GM19397 (cell line): ENCODE data around the gene CDR2.
"Not testable (repeated sequence)": the region's sequence is repeated elsewhere in the genome, so short reads cannot be mapped to it uniquely, and the experiment has no call there.

ENCODE experiments used
- ATAC-seq: cut with Tn5 transposase; IDR thresholded peaks from one replicate; pipeline ENCODE4 v1.9.1; 2021; ENCODE audit warnings: mild to moderate bottlenecking, moderate library complexity; ENCODE audit not compliant: unreplicated experiment

Gene CDR2

GRCh38 chr16:22353191-22353919 lies 21.1 kb downstream of the CDR2 start:
- no peak for ATAC-seq

DNA sequence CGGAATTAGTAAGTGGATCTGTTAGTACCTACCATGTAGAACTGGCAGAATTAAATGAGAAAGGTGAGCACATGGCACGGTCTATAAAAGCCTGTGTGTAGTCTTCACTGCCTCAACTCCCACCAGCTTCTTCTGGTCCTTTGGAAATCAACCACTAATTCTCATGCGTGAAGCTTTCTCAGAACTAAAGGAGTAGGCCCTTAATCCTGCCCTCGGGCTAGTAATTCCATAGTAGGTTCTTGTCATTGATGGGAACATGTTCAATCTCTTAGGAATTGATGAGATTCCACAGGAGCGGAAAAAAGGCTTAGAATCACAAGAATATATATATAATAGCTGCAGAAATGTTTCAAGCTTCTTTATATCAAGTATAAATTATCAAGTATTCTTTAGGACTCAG lies 21.7 kb downstream of the CDR2 start:
- ATAC-seq, result no peak

DNA sequence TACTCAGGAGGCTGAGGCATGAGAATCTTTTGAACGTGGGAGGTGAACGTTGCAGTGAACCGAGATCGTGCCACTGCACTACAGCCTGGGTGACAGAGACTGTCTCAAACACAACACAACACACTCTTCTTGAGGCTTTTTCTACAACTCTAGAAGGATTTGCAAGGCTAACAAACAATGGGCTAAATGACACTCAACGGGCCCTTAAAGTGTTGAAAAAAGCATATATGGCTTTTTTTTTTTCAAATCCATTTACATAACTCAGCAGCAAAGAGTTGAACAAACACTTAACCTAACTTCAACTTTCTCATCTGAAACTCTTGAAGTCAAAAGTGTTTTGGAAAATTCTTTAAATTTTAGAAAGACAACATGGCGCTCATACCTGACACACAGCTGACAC lies 22.3 kb downstream of the CDR2 start:
- no peak for ATAC-seq

GRCh38 chr16:22351017-22351416 lies 23.4 kb downstream of the CDR2 start:
- ATAC-seq, result not testable (repeated sequence)

DNA sequence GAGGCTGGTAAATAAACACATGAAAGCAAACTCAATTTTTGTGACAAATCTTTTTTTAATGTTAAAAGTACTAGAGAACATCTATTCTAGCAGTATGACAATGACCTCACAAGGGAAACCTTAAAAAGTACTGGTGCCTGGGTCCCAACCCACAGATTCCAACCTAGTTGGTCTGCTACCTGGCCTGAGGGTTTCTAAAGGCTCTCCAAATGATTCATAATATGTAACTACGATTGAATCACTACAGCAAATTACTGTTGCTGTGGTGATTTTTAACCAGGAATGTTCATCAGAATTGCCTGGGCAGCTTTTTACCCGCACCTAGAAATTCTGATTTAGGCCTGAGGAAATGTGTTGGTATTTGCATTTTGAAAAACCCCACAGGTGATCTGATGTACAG lies 26.1 kb downstream of the CDR2 start:
- no peak for ATAC-seq

- no peak for ATAC-seq
Observed at GRCh38 chr16:22347100-22347820, 27.2 kb downstream of the CDR2 start.

- ATAC-seq, result no peak
Observed at GRCh38 chr16:22346483-22346882, 27.9 kb downstream of the CDR2 start.

DNA sequence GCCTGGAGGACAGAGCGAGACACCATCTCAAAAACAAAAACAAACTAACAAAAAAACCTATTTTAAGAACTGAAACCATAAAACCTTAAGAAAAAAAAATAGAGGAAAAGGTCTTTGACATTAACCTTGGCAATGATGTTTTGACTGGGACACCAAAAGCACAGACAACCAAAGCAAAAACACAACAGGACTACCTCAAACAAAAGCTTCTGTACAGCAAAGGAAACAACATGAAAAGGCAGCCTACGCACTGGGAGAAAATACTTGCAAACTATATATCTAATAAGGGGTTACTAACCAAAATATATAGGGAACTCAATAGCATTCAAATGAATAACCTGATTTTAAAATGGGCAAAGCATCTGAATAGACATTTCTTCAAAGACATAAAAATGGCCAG lies 32.3 kb downstream of the CDR2 start:
- no peak for ATAC-seq

DNA sequence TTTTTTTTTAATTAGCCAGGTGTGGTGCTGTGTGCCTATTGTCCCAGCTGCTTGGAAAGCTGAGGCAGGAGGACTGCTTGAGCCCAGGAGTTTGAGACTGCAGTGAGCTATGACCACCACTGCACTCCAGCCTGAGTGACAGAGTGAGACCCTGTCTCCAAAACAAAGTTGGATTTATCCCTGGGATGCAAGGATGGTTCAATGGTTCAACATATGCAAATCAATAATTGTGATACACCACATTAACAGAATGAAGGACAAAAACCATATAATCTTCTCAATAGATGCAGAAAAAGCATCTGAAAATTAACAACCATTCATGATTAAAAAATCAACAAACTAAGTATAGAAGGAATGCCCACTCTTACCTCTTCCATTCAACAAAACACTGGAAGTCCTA lies 33.5 kb downstream of the CDR2 start:
- ATAC-seq, result no peak

DNA sequence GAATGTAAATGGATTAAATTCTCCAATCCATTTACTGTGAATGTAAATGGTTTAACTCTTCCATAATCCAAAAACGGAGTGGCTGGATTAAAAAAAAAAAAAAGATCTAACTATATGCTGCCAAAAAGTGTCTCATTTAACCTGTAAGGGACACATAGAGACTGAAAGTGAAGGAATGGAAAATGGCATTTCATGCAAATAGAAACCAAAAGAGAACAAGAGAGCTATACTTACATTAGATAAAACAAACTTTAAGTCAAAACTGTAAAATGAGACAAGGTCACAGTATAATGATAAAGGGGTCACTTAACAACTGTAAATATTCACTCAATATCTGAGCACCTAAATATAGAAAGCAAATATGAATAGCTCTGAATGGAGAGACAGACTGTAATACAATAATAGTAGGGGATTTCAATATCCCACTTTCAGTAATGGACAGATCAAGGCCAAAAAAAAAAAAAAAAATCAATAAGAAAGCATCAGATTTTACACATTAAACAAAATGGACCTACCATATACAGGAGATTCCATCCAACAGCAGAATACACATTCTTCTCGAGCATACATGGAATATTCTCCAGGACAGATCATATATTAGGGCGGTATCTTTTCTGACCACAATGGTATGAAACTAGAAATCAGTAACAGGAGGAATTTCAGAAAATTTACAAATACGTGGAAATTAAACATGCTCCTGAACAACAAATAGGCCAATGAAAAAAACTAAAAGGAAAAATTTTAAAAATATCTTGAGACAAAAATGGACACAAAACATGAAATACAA lies 36.4 kb downstream of the CDR2 start:
- no peak for ATAC-seq

- no peak for ATAC-seq
Observed at GRCh38 chr16:22337045-22337444, 37.4 kb downstream of the CDR2 start.

DNA sequence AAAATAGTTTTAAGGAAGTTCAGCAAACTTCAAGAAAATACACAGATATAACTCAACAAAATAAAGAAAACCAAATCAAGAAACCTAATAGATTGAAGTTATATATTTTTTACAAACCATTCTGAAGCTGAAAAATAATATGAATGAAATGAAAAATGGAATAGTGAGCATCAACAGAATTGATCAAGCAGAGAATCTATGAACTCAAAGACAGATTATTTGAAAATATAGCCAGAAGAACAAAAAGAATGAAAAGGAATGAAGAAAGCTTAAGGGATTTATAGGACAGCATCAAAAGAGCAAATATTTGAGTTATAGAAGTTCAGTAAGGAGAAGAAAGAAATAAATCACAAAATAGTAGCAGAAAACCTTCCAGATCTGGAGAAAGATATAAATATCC lies 37.8 kb downstream of the CDR2 start:
- no peak for ATAC-seq

GRCh38 chr16:22335668-22336246 lies 38.7 kb downstream of the CDR2 start:
- no peak for ATAC-seq

GRCh38 chr16:22333457-22333994 lies 40.9 kb downstream of the CDR2 start:
- ATAC-seq, result no peak

DNA sequence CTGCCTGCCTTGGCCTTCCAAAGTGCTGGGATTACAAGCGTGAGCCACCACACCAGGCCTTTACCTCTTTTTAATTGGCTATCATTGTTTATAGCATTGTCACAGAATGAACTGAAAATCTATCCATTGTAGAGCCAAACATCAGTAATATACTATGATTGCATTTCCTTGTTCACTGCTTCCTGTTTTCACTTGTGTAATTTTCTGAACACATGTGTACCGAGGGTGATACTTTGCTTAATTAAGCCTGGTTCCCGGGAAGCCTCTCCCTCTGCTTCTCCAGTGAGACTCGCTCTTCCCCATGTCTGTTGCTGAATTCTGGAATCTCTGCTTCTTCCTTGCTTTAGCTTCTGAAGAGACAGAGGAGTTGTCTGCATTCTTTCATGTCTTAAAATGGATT lies 44.1 kb downstream of the CDR2 start:
- no peak for ATAC-seq

- ATAC-seq, result no peak
Observed at GRCh38 chr16:22329199-22329695, 45.2 kb downstream of the CDR2 start.

GRCh38 chr16:22328081-22328725 lies 46.2 kb downstream of the CDR2 start:
- ATAC-seq, result no peak

- no peak for ATAC-seq
Observed at GRCh38 chr16:22327446-22327775, 47.0 kb downstream of the CDR2 start.

DNA sequence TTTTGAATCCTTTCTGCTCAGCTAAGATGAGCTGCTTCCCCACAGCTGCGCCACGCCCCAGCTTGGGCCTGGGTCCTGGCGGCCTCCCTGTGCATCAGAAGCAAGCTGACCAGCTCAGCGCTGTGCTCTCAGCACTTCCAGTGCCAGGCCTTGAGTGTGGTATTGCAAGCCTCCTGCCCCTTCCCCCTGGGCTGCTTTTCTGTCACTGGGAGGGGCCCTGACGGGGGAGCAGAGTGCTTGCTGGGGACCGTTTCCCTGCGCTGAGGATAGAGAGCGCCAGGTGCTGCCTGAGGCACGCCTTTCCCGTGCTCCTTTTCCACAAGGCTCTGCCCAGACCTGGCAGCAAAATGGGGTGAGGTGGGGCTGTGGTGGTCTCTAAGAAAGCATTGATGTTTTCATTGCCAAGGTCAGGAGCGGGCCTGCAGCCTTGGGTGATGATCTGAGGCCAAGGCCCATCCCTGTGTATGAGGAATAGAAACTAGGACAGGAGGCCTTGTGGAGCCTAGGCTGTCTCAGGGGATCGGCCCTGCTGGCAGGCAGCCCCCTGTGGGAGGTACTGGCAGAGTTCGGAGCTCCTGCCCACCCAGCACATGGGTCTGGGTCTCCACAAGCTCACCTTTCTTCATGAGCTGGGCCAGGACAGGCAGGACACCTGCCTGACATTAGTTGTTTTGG lies 47.5 kb downstream of the CDR2 start:
- ATAC-seq, result no peak

GRCh38 chr16:22326369-22326652 lies 48.1 kb downstream of the CDR2 start:
- ATAC-seq, result no peak
